GM19043 (cell line): ENCODE results near the gene SLC15A4.
"Not testable (repeated sequence)": the region's sequence is repeated elsewhere in the genome, so short reads cannot be mapped to it uniquely, and the experiment has no call there.

Experiments
- ATAC-seq: cut with Tn5 transposase; IDR thresholded peaks from one replicate; pipeline ENCODE4 v1.9.1; 2021; ENCODE audit warnings: low read depth; ENCODE audit not compliant: unreplicated experiment

SLC15A4 gene

DNA sequence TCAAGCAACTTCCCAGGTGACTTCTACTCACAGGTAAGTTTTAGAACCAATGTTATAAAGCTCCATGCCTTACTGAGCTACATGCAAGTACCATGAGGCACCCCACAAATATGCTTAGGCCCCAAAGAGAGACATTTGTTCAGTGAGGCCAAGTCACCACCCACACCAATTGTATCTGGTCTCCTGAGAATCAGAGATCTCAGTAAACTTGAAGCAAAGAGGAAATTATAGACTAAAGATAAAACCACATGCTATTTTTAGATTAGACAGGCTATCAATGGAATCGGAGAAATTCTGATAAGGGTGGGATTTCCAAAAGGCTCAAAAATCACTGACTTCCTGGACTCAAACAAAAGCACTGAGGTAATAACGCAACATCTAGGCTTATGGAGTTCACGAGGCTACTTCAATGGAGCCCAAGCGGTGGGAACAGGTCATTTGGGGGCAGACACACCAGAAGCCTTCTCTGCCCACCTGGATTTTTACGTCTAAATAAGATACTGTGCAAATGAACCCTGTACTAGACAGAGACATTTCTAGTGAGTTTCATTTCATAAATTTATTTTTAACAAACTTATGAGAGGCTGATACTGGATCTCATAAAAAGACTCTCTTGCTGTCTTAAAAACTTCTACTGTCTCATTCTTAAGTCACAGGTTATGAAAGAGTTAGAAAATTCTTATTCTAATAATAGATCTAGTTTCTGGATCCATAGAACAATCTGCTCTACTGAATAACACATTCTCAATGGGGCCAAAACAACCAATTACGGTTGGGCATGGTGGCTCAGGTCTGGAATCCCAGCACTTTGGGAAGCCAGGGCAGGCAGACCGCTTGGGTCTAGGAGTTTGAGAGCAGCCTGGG lies 7.7 kb downstream of the SLC15A4 start:
- no peak for ATAC-seq

DNA sequence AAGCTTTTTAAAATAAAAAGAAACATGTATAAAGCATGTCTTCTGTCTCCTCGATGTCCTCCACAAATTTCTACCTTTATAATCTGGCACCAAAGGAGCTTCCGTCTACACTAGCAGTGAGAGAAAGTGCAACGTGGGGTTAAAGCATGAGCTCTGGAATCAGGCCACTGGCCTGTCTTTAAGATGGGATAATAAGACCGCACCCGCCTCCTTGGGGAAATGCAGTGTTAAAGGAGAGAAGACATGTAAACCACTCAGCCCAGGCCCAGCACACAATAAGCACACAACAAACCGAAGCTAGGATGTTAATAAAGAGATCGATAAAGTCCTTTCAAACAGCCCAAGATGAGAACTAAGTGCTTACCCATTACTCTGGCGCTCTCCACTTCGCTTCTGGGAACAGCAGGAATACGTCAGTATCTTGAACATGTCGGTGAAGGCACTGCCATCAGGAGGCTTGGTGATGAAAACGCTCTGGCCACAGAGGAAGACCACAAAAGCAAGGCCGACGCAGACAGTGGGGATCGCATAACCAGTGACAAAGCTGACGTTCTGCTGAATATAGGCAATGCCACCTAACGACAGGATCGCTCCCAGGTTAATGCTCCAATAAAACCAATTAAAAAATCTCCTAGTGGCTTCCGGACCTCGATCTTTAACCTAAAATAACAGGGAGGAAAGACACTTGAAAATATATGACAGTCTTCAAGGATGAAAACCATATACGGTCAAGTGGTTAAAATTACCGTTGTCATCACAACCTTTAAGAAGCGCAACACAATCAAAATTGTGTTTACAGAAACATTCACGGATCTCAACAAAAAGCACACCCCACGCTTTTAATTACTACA lies 9.1 kb downstream of the SLC15A4 start:
- no peak for ATAC-seq

DNA sequence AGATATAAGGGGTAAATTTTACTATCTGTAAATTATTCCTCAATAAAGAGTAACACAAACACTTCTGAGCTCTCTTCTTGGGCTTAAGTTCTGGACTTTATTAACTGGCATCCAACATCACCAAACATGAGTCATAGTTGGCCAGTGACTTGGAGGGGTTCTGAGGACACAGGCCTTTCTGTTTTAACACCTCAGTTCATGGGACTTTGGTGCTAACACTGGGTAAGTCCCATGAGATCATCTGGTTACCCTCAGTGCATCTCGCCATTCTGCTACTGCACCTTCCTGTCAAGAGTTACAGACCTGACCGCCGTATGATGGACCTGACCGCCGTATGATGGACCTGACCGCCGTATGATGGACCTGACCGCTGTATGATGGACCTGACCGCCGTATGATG lies 9.9 kb downstream of the SLC15A4 start:
- ATAC-seq: peak; percentile 21

DNA sequence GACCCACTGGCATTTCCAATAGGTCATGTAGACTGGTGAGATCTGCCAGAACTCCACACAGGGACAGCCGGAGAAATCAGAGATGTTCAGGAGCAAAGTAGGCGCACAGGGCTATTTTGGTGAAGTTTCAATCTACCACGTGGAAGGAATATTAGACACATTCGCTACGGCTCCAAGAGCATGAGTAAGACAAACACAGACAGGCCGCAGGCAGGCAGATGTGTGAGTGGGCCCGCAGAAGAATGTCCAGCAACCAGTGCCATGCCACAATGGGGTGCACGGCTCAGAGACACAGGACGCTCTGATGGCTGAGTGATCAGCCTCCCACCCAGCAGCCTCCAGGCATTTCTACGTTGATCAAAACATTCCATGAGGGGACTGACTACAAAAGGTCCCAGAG lies 10.4 kb downstream of the SLC15A4 start:
- no peak for ATAC-seq

DNA sequence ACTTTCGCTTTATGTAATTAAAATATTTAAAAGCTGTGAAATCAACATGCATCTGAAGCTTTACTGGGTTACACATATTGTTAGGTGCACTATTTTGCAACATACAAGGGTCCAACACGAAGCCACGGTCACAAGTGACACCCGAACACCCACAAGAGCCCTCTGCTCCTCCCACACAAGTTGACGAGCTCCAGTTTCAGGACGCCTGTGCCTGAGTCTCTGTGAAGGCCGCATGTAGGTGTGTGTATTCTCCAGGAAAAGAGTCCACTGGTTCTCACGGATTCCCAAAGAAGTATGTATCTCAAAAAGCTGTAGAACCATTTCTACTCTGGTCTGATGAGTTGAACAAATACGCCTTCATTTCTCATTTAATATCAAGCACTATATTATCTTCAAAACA lies 12.0 kb downstream of the SLC15A4 start:
- ATAC-seq: no peak

DNA sequence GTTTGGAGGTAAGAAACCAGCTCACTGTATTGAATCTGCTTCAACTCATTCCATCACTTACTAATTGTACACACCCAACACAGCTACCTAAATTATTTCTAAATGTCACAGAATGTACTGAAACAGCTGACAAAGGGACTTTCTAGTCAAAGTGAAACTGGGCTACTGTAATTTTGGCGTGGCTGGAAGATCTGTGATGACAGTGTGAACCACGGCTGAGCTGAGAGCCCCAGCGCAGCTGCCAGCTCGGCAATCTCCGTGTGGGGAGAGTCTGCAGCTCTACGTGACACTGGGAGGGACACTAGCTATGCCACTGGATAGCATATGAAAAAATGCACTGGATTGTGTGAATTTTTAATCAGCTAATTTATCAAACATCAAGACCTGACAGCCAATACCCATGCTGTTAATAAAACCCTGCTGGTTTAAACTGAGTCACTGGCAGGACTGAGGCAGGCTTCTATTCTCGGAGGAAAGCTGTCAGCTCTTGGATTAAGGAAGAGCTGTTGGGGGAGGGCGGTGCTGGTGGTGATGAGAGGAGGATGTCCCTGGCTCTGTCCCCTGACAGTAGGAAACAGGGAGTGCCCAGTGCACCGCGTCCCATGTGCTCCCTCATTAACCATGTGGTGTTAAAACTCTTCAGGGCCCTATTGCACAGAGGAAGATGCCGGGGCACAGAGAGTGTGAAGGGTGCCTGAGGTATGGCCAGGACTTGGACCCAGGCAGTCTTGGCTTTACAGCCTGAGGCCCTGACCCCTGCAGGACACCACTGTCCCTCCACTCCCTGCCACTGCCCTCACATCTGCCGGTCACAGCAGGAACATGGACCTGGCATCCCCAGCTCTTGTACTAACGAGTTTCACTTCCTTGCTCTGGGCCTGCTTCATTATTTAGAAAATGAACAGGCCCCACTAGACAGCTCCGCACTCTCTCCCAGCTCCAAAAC lies 13.3 kb downstream of the SLC15A4 start:
- peak; percentile 78 for ATAC-seq

DNA sequence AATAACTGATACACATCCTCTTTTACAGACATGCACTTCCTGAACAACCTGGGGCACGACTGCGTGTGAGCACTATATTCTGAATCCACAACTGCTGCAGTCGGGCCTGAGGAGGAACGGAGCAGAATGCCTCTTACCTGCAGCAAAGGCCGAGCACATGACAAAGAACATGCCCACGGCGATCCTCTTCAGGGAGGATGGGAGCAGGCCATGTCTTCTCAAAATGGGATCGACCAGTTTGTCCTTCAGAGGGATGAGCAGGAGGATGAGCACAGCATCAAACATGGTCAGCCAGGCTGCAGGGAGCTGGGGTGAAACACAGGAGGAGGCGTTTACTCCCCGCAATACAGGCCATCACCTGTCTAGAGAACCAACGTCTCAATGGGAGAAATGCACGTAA lies 15.1 kb downstream of the SLC15A4 start:
- ATAC-seq: no peak

DNA sequence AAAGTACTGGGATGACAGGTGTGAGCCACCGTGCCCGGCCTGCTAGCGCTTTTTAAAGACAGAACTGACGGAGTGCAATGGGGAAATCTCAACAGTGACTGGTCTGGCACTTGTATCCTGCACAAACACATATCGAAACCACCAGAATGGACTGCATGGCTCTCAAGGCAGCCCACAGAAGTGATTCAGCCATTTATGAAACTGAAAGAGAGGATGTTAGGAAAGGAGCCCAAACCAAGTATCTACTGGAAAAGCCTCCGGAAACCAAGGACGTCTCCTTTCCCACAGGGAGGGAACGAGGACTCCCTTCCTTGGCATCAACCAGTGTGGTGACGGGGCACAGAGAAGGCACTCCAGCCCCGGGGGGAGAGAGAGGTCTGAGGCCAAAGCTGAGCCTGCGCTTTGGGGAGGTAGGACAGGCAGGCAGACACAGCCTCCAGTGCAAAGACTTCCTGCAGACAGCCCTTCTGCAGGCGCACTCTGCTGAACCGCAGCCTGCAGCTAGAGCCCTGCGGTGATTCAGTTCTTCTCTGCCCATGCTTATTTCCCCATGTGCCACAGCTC lies 16.5 kb downstream of the SLC15A4 start:
- no peak for ATAC-seq

DNA sequence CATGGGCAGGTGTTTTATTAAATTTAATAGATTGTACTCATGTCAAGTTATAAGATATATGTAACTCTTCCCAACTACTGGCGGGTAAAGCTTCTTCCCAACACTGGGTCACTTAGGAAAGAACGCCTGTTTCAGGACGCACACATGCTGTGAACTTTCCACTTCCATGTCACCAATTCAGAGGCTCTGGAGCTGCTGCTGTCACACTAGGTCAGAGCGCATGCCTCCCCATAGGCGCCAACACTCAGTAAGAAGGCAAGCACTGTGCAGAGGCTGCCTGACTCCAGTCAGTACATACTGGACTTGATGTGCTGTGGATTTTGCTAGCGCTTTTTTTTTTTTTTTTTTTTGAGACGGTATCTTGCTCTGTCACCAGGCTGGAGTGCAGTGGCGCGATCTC lies 17.2 kb downstream of the SLC15A4 start:
- ATAC-seq: no peak

DNA sequence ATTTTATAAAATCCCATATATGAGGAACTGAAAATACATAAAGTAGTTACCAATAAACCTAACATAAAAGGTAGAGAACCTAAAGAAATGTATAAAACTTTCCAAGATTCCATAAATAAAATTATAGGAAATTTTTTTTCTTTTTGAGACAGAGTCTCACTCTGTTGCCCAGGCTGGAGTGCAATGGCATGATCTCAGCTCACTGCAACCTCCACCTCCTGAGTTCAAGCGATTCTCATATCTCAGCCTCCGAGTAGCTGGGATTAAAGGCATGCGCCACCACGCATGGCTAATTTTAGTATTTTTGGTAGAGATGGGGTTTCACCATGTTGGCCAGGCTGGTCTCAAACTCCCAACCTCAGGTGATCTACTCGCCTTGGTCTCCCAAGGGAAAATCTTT lies 18.4 kb downstream of the SLC15A4 start:
- not testable (repeated sequence) for ATAC-seq

DNA sequence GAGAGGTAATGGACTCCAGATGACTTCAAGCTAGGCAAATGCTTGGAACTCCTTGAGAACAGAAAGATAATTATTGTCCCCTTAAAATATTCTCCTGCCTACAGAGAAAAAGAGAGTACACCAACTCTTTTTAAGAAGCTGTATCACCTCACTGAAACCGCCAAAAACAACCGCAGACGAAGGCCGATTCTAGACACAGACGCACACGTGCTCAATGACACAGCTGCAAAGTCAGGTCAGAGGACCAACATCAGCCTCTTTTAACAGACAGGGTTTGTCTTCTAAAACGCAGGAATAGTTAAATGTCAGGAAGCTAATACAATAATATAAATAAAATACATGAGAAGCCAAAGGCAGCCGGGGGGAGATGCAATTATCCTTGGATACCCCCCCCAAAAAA lies 19.0 kb downstream of the SLC15A4 start:
- no peak for ATAC-seq

DNA sequence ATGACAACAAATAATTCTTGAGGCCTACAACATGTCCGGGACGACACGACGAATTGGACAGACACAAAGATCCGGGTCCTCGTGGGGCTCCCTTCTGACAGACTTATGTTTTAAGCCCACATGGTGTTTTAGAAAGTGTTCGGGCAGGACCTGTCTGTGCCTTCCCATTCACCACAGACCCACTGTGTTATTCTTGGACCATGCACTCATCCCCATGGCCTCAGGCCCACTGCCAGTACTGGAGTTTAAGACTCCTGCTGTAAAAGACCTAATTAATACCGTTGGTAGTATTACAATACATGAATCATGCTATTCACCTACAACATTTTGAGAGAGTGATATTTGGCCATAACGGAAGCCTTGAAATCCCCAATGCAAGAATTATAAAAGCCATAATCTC lies 20.0 kb downstream of the SLC15A4 start:
- ATAC-seq: no peak

DNA sequence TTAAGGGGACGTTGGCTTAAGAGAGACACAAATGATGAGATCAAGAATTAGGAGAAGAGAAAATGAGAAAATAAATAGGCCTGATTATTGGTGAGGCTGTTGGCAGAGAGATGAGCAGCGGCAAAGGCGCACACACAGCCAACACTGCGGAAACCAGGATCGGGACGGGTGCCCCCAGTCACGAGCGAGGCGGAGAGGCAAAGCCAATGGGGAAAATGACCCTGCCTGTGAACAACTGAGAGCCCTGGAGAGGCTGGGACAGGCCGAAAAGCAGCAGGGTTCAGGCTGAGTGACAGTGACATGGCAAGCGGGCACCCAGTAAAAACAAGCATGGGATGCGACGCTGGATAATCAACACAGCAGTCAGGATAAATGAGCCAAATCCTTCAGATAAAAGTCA lies 21.0 kb downstream of the SLC15A4 start:
- no peak for ATAC-seq

DNA sequence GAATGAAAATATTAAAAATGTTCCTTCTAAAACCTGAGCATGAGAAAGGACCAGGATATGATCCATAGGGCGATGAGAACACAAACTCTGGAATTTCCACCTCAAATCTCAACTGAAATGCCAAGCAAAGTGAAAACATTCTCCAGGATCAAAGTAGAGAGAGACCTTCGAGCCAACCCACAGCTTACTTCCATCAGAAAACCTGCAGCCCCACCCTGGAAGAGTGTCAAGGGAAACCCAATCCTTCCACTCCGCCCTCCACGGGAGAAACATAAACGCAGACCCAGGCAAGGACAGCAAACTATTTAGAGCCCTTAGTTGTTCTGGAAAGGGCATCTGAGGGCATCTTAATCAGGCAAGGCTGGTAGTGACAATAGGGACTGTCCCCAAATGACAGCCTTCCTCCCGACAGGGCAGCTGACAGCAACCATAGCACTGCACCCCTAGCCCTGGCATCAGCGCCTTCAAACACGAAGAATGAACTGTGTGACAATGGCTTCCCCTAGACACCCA lies 21.8 kb downstream of the SLC15A4 start:
- ATAC-seq: no peak

DNA sequence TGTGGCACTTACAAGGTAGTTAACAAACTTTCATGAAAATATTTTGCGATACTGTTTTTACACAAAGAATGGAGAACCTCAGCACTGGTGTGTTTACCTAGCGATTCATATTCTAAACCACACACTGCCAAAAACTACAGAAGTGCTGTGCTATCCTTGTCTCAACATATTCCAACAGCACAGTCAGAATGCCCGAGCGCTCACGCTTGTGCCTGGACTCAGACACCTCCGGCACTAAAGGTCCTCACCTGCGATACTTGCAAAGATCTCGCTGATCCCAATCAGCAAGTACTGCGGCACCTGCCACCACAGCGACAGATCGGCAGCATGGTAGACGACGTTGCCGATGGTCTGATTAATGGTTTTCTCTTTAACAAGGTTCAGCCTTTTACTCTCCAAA lies 23.2 kb downstream of the SLC15A4 start:
- no peak for ATAC-seq

DNA sequence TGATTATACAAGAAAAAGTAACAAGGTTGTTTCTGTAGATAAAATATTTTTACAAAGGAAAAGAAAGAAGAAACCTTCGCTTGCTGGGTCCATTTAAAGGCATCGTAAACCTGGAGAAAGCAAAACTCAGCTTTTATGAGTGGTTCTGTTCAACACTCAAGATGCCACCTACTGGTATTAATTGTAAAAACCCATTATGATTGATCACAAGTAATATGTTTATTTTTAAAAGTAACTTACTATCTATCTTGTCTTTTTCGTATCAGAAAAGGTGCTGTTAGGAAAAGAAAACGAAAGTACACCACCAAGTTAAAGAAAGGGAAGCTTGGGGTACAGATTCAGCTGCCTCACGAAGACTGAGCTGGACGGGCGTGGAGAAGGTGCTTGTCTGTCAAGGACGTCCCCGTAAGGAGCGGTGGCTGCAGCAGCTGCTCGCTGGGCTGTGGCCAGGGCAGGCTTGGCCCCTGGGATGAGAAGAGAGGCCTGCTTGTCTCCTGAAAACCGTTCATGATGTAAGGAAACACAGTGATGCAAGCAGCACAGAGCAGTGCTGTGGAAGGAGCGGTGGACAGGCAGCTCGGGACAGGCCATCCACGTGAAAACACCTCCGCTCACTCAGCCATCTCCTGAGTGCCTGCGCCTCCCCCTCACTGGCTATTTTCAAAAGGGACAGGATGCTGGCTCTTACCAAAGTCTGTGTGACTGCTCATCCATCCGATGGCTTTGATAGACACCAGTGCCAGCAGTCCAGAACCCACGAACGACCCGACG lies 25.0 kb downstream of the SLC15A4 start:
- ATAC-seq: peak; percentile 24

DNA sequence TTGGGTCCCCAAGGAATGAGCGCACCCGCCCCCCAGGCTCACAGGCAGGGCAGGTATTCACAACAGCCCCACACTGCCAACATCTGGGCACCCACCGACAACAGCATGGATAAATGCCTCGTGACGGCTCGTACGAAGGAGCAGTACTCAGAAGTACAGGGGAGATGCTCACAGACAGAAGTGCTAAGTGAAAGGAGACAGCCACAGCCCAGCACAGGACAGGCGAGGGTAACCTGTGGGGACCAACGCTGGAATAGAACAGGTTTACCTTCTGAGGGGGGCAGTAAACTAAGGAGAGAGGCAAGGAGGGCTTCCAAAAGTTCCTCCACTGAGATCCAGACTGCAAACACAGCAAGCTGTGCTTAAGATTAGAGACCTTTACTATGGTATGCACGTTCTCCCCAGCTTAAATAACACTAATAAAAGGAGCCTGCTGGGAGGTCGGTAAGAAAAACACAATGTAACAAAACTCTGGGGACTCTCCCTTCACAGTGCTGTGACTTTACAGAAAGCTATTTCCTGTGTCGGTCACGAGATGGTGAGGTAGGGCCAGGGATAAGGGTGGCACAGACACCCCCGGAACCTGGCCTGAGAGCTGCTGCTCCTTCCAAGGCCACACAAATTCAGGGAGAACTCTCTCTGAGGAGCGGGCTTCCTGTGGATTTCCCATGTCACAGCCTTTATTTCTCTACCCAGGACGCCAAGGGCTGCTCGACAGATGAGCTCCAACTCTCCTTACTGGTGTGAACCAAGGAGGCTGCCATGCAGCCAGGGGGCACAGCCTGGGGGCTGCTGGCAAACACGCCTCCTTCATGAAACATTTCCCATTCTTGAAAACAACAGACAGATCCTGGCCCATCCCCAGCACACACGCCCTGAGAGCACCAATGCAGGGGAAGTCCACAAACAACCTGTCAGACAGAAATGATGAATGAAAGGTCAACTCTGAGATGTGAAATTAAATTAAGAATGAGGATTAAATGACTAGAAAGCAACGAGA lies 26.3 kb downstream of the SLC15A4 start:
- ATAC-seq: peak; percentile 46

DNA sequence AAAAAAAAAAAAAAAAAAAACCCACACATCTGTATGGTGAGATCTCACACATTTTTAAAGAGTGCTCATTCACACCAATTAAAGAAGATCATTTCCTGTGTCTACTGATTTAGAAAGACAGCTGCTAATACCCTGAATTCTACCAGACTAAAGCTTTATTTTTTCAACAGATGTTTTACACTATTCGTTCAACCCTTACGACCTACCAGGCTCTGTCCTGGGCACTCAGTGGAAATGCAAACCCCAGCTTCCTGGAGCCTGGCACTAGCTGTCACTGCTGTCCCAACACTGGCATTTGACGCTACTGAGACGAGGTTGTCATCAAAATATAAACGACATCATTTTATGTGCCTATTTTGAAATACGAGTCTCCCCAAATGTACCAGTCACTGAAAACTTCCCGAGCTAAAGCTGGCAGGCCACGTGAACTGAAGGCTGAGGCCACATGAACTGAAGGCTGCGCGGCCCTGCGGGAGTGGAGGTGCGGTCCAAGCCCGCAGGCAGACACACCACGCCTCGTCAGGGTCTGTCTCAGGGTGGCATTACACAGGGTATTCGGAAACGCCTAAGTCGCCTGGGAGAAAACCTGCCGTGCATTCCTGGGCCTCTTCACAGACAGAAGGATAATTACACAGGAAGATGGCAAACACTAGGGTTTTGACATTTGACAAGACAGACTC lies 27.2 kb downstream of the SLC15A4 start:
- ATAC-seq: no peak
